GM12878 (cell line): Measurements from ENCODE around the gene OR2AG2. TPM values are rescaled to one million over a fixed set of nuclear protein-coding genes. Genes with fewer than 3 reads are reported as not detected.

Source experiments
- ATAC-seq: fragments of 200-7000 bp; cut with Tn5 transposase; 3 replicates; pipeline ENCODE4 v1.9.1; 2020; ENCODE audit warnings: mild to moderate bottlenecking, moderate library complexity
- BruUV-seq: library from RNA; stranded (reverse); fragments of 400-500 nt; replicated peaks from 2 replicates; lab custom pipeline; 2021; lab: Mats Ljungman, UMichigan
- CTCF ChIA-PET: fragments of 300-600 bp; sonication (Branson Sonifier 250); formaldehyde crosslinking; extraction: SDS; loops from one replicate; lab custom pipeline; 2021; ENCODE audit warnings: inconsistent platforms; lab: Yijun Ruan, JAX
- POLR2A ChIA-PET: fragments of 350-600 bp; formaldehyde crosslinking; extraction: SDS; loops from one replicate; lab custom pipeline; 2021; ENCODE audit warnings: inconsistent platforms; lab: Charles Lee
- RAD21 ChIA-PET: fragments of 300-600 bp; sonication (Branson Sonifier 250); formaldehyde crosslinking; loops from one replicate; lab custom pipeline; 2023; ENCODE audit warnings: antibody characterized with exemption; ENCODE audit not compliant: unreplicated experiment; lab: Charles Lee
- SMC1A ChIA-PET: fragments of 300-600 bp; sonication (Branson Sonifier 250); formaldehyde crosslinking; loops from one replicate; lab custom pipeline; 2023; ENCODE audit not compliant: unreplicated experiment, uncharacterized antibody; lab: Charles Lee
- DNase-seq: peaks from one replicate; pipeline ENCODE4 v3.0.0-alpha.2; 2011; ENCODE audit warnings: low read depth, low spot score
- FAIRE-seq: peaks from 3 replicates; lab custom pipeline; 2011; peaks lifted over from hg19 to GRCh38; lab: Jason Lieb, UNC
- H2AFZ ChIP-seq: 2 replicates; pipeline ENCODE4 v1.6.0; 2011; ENCODE audit warnings: low read depth, low read length, control low read depth; ENCODE audit not compliant: control insufficient read depth
- H3K27ac ChIP-seq: 2 replicates; pipeline ENCODE4 v1.5.1; 2011; ENCODE audit warnings: control low read depth; ENCODE audit not compliant: control insufficient read depth, insufficient read depth
- H3K27me3 ChIP-seq, 2 experiments: replicated peaks in 1 of 2; 2 replicates each; pipeline versions ENCODE4 v1.6.0 to v1.6.1; 2011; ENCODE audit warnings: low read length in 1 of 2; ENCODE audit not compliant: control insufficient read depth in 2 of 2, insufficient read depth in 2 of 2
- H3K36me3 ChIP-seq, 2 experiments: 2 replicates each; pipeline ENCODE4 v1.5.1; 2011; ENCODE audit warnings: low read length in 1 of 2; ENCODE audit not compliant: control insufficient read depth in 2 of 2, insufficient read depth in 2 of 2
- H3K4me1 ChIP-seq: 2 replicates; pipeline ENCODE4 v1.6.1; 2011; ENCODE audit warnings: mild to moderate bottlenecking, low read length, moderate library complexity, mixed read lengths; ENCODE audit not compliant: control insufficient read depth, insufficient read depth
- H3K4me2 ChIP-seq: 2 replicates; pipeline ENCODE4 v1.6.0; 2011; ENCODE audit warnings: control low read depth; ENCODE audit not compliant: control insufficient read depth, insufficient read depth
- H3K4me3 ChIP-seq: fragments of 200-600 bp; sonication (generic); 2 replicates; pipeline ENCODE4 v1.5.1; 2016
- H3K79me2 ChIP-seq: 2 replicates; pipeline ENCODE4 v1.6.0; 2011; ENCODE audit warnings: low read length; ENCODE audit not compliant: control insufficient read depth, insufficient read depth
- H3K9ac ChIP-seq: 2 replicates; pipeline ENCODE4 v1.8.0; 2011; ENCODE audit warnings: low read length, control low read depth, mixed read lengths; ENCODE audit not compliant: control insufficient read depth, insufficient read depth
- H3K9me3 ChIP-seq: replicated peaks from 3 replicates; pipeline ENCODE4 v1.5.1; 2011; ENCODE audit warnings: mild to moderate bottlenecking, low read length; ENCODE audit not compliant: control insufficient read depth, insufficient read depth
- H4K20me1 ChIP-seq: 2 replicates; pipeline ENCODE4 v1.6.0; 2011; ENCODE audit not compliant: control insufficient read depth, insufficient read depth
- BMI1 ChIP-seq: fragments of 450-650 bp; IDR thresholded peaks from 2 replicates; pipeline ENCODE4 v1.6.1; 2016; ENCODE audit warnings: mild to moderate bottlenecking, moderate library complexity, borderline replicate concordance
- DPF2 ChIP-seq: fragments of 450-650 bp; IDR thresholded peaks from 2 replicates; pipeline ENCODE4 v1.6.1; 2017; ENCODE audit warnings: mild to moderate bottlenecking
- E2F4 ChIP-seq: IDR thresholded peaks from 2 replicates; pipeline ENCODE4 v1.6.1; 2012; ENCODE audit warnings: low read depth, low read length, improper control_type of control experiment
- MEF2A ChIP-seq: IDR thresholded peaks from 2 replicates; pipeline ENCODE4 v1.6.1; 2011; ENCODE audit warnings: low read depth, mild to moderate bottlenecking, low read length, moderate library complexity; ENCODE audit not compliant: insufficient read depth
- MTA3 ChIP-seq: IDR thresholded peaks from 2 replicates; pipeline ENCODE4 v1.6.1; 2012; ENCODE audit warnings: low read length, inconsistent platforms, borderline replicate concordance
- TAF1 ChIP-seq: IDR thresholded peaks from 2 replicates; pipeline ENCODE4 v1.6.1; 2011; ENCODE audit warnings: mild to moderate bottlenecking, low read depth, low read length, borderline replicate concordance
- USF1 ChIP-seq: IDR thresholded peaks from 2 replicates; pipeline ENCODE4 v1.6.1; 2011; ENCODE audit warnings: borderline replicate concordance, low read depth, mild to moderate bottlenecking, moderate library complexity, mixed read lengths, low read length; ENCODE audit not compliant: insufficient read depth; ENCODE audit errors: extremely low read length
- YBX1 ChIP-seq: fragments of 450-650 bp; IDR thresholded peaks from 2 replicates; pipeline ENCODE4 v1.6.1; 2016; ENCODE audit warnings: antibody characterized with exemption
- WGBS: methylation state at CpG from one replicate; pipeline ENCODE4 v1.1.6; 2016; ENCODE audit warnings: low lambda C conversion rate; ENCODE audit not compliant: insufficient replicate concordance, insufficient coverage; ENCODE audit errors: missing lambda C conversion rate; 5-methylcytosine and 5-hydroxymethylcytosine counted together
- in situ Hi-C: fragments of 300-500 bp; cut with MboI; formaldehyde crosslinking; loops from 9 replicates; pipeline ENCODE4 v1.14.3; 2018; ENCODE audit warnings: mixed read lengths
- intact Hi-C: fragments of 100-400 bp; cut with micrococcal nuclease; formaldehyde crosslinking; loops from one replicate; pipeline ENCODE4 v1.14.2; 2022; ENCODE audit not compliant: unreplicated experiment
- polyA plus RNA-seq, 11 experiments: library from polyadenylated mRNA; depleted of rRNA in 4 of 11; unstranded in 6 of 11; stranded (reverse) in 5 of 11; fragments of >200 nt; fragmentation: Nextera tagmentation in 4 of 11; fragmentation: Illumina TruSeq in 1 of 11; extraction: Ambion mirVana in 4 of 11; extraction: Trizol in 1 of 11; gene quantifications; 1 replicate in 1 of 11; 2 replicates in 10 of 11; pipeline versions ENCODE4 v1.2.1 to v1.2.3, GENCODE V29; 2011 to 2016; ENCODE audit warnings: inconsistent platforms in 2 of 11, missing spikeins in 2 of 11, low read depth in 1 of 11
- total RNA-seq, 4 experiments: library from RNA; depleted of rRNA in 3 of 4; stranded (reverse); fragments of >200 nt in 3 of 4; fragmentation: Illumina TruSeq in 1 of 4; extraction: Trizol in 1 of 4; gene quantifications; 2 replicates each; pipeline versions ENCODE4 v1.2.1 to v1.2.3, GENCODE V29; 2013 to 2021
- TF ChIP-seq, protein P1 (sequence below): fragments of 450-650 bp; formaldehyde crosslinking; IDR thresholded peaks from 2 replicates; pipeline ENCODE4 v1.4.0; 2020; ENCODE audit warnings: mild to moderate bottlenecking, moderate library complexity

Gene OR2AG2
- total and polyA plus RNA-seq, 10 of the 15 experiments (the other 5 are each of a cell fraction or from before 2014, with no cell fraction given), result 0.01 to 0.09 (median 0.07) TPM; not detected in 6

DNA sequence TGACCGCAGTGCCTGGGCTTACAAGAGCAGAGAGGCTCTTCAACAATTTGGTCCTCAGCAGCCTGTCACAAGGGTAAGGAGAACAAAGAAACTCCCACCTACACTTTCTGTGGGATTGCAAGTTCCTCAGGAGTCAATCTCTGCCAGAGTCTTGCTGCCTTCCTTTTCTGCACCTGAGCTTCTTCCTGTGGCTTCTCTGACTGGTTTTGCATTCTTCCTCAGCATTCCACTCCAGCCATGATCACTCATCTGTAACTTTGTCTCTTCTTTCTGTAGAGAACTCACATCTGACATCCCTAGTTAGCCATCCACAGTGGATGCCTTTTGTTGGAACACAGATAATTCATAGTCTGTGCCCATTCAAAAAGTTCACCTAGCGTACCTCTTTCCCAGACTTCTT is 41.9 kb upstream of the OR2AG2 start:
- POLR2A ChIA-PET, result no interaction called here
- BruUV-seq, result no TSS peak

More for the DNA sequence above, 41.9 kb upstream of the OR2AG2 start:
- in situ Hi-C loops, result loop anchor here (10.0 kb wide), 1 partner anchor 881 kb away; no protein-coding TSS in a partner anchor
- Histone ChIP-seq H3K4me2 (no peak overlapping the region), H3K27ac (no peak overlapping the region), H3K79me2 (no peaks in the 10 kb centered on the region), H3K9me3 (peaks cover 2% of the 10 kb centered on the region; the same call in 1 of the 3 replicates), H3K9ac (no peak overlapping the region), H3K27me3 (no peaks in the 10 kb centered on the region), H2AFZ (no peak overlapping the region), H4K20me1 (no peaks in the 10 kb centered on the region), H3K36me3 (no peaks in the 10 kb centered on the region), H3K4me3 (no peak overlapping the region), H3K4me1 (no peaks in the 10 kb centered on the region)
- CTCF ChIA-PET, result interaction anchor here (1.2 to 2.3 kb wide), 3 partner anchors 10 to 76 kb away, joined by 4 to 12 read pairs (median 7); no protein-coding TSS in a partner anchor
- ATAC-seq (no peak), DNase-seq (no peak), FAIRE-seq (no peak)
- 6% methylated on average over 2 of the region's 2 CpGs for WGBS
- SMC1A ChIA-PET, result no interaction called here
- no peak for TF ChIP-seq DPF2
- TF ChIP-seq MEF2A, result no peak
- no peak for TF ChIP-seq USF1
- no peak for TF ChIP-seq BMI1
- TF ChIP-seq, protein P1, sequence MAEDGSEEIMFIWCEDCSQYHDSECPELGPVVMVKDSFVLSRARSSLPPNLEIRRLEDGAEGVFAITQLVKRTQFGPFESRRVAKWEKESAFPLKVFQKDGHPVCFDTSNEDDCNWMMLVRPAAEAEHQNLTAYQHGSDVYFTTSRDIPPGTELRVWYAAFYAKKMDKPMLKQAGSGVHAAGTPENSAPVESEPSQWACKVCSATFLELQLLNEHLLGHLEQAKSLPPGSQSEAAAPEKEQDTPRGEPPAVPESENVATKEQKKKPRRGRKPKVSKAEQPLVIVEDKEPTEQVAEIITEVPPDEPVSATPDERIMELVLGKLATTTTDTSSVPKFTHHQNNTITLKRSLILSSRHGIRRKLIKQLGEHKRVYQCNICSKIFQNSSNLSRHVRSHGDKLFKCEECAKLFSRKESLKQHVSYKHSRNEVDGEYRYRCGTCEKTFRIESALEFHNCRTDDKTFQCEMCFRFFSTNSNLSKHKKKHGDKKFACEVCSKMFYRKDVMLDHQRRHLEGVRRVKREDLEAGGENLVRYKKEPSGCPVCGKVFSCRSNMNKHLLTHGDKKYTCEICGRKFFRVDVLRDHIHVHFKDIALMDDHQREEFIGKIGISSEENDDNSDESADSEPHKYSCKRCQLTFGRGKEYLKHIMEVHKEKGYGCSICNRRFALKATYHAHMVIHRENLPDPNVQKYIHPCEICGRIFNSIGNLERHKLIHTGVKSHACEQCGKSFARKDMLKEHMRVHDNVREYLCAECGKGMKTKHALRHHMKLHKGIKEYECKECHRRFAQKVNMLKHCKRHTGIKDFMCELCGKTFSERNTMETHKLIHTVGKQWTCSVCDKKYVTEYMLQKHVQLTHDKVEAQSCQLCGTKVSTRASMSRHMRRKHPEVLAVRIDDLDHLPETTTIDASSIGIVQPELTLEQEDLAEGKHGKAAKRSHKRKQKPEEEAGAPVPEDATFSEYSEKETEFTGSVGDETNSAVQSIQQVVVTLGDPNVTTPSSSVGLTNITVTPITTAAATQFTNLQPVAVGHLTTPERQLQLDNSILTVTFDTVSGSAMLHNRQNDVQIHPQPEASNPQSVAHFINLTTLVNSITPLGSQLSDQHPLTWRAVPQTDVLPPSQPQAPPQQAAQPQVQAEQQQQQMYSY (CRISPR knock-in tag), result no peak
- TF ChIP-seq YBX1, result no peak
- no peak for TF ChIP-seq E2F4
- TF ChIP-seq MTA3, result no peak
- no peak for TF ChIP-seq TAF1
- intact Hi-C loops, result loop anchor here (2.0 to 5.0 kb wide), 3 partner anchors 465 to 874 kb away; no protein-coding TSS in a partner anchor
- RAD21 ChIA-PET, result no interaction called here
